ENCODE measurements around the gene PSMD4.

DNA sequence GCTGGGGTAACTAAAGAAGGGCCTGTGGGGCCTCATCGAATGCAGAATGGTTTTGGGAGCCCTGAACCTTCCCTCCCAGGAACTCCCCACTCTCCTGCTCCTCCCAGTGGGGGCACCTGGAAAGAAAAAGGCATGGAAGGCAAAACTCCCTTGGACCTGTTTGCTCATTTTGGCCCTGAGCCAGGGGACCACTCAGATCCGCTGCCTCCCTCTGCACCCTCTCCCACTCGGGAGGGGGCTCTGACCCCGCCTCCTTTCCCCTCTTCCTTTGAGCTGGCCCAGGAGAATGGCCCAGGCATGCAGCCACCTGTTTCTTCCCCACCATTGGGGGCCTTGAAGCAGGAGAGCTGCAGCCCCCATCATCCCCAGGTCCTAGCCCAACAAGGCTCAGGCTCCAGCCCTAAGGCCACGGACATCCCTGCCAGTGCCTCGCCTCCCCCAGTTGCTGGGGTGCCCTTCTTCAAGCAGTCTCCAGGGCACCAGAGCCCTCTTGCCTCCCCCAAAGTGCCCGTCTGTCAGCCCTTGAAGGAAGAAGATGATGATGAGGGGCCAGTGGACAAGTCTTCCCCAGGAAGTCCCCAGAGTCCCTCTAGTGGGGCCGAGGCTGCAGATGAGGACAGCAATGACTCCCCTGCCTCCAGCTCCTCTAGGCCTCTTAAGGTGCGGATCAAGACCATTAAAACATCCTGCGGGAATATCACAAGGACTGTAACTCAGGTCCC is 32.2 kb downstream of the PSMD4 start:
- TF ChIP-seq CTCF (IDR thresholded peaks at IDR 0.05): no peak
- no peak for TF ChIP-seq RAD21 (conservative IDR thresholded peaks at IDR 0.05 in 1 of 2, IDR thresholded peaks at IDR 0.05 in 1 of 2)
